GM18526 (cell line): ENCODE data around the gene ATP1B2.

Source experiments
- POLR2A ChIP-seq: IDR thresholded peaks from 3 replicates; pipeline ENCODE4 v1.6.1; 2011; ENCODE audit not compliant: insufficient read length; ENCODE audit errors: extremely low read depth

The ATP1B2 gene

GRCh38 chr17:7654832-7655540 lies 4.3 kb downstream of the ATP1B2 start:
- no peak for TF ChIP-seq POLR2A

- no peak for TF ChIP-seq POLR2A
Observed at GRCh38 chr17:7655541-7655840, 4.8 kb downstream of the ATP1B2 start.

- no peak for TF ChIP-seq POLR2A
Observed at GRCh38 chr17:7656958-7657609, 6.4 kb downstream of the ATP1B2 start.

- TF ChIP-seq POLR2A, result no peak
Observed at GRCh38 chr17:7667656-7668406, 17.1 kb downstream of the ATP1B2 start.

GRCh38 chr17:7668482-7668881 lies 17.8 kb downstream of the ATP1B2 start:
- TF ChIP-seq POLR2A, result no peak

- no peak for TF ChIP-seq POLR2A
Observed at GRCh38 chr17:7673239-7673638, 22.5 kb downstream of the ATP1B2 start.

GRCh38 chr17:7674934-7675333 lies 24.2 kb downstream of the ATP1B2 start:
- TF ChIP-seq POLR2A, result no peak

GRCh38 chr17:7676533-7676932 lies 25.8 kb downstream of the ATP1B2 start:
- no peak for TF ChIP-seq POLR2A

GRCh38 chr17:7677388-7678067 lies 26.8 kb downstream of the ATP1B2 start:
- no peak for TF ChIP-seq POLR2A

- no peak for TF ChIP-seq POLR2A
Observed at GRCh38 chr17:7684851-7685532, 34.3 kb downstream of the ATP1B2 start.

GRCh38 chr17:7685533-7686221 lies 35.0 kb downstream of the ATP1B2 start:
- peak; percentile 65 for TF ChIP-seq POLR2A

GRCh38 chr17:7686222-7687071 lies 35.7 kb downstream of the ATP1B2 start:
- peak; percentile 85 for TF ChIP-seq POLR2A

- TF ChIP-seq POLR2A, result peak; percentile 98
Observed at GRCh38 chr17:7687072-7687907, 36.6 kb downstream of the ATP1B2 start, which contains the start of gene TP53. Gene TP53, minus strand, starts transcription at chr17:7687490. Its CDS starts 10,896 bp downstream, at chr17:7676594.
